Fibroblast of skin of right biceps (primary cell): ENCODE data around the gene DMD.

Experiments used
- DNase-seq: peaks from one replicate; pipeline ENCODE4 v3.0.0-alpha.2; 2013

Gene DMD

GRCh38 chrX:31070057-31070468, 2141.3 kb downstream of the DMD start:
- no peak for DNase-seq
